KMS-11 (cell line): ENCODE results near the gene FNDC3B.

Experiments used
- H2AFZ ChIP-seq: fragments of 200-600 bp; sonication (generic); 2 replicates; pipeline ENCODE4 v1.6.1; 2016; ENCODE audit warnings: antibody characterized with exemption, mixed run types, low read depth
- H3K27ac ChIP-seq: fragments of 200-600 bp; sonication (generic); 2 replicates; pipeline ENCODE4 v1.6.1; 2016; ENCODE audit warnings: mild to moderate bottlenecking, mixed run types
- H3K27me3 ChIP-seq: fragments of 200-600 bp; sonication (generic); 2 replicates; pipeline ENCODE4 v1.6.1; 2017; ENCODE audit warnings: mild to moderate bottlenecking, low read depth, mixed run types, moderate library complexity; ENCODE audit not compliant: insufficient read depth
- H3K36me3 ChIP-seq: fragments of 200-600 bp; sonication (generic); 2 replicates; pipeline ENCODE4 v1.6.1; 2017; ENCODE audit warnings: mild to moderate bottlenecking, mixed run types; ENCODE audit not compliant: insufficient read depth
- H3K4me1 ChIP-seq: fragments of 200-600 bp; sonication (generic); 2 replicates; pipeline ENCODE4 v1.6.1; 2016; ENCODE audit warnings: mild to moderate bottlenecking, low read depth, mixed run types; ENCODE audit not compliant: poor library complexity, severe bottlenecking
- H3K4me2 ChIP-seq: fragments of 200-600 bp; sonication (generic); 2 replicates; pipeline ENCODE4 v1.7.0; 2016; ENCODE audit warnings: mild to moderate bottlenecking, mixed run types
- H3K4me3 ChIP-seq: fragments of 200-600 bp; sonication (generic); IDR thresholded peaks from 2 replicates; pipeline ENCODE4 v1.6.1; 2017; ENCODE audit warnings: low read depth, low read length, mixed read lengths; ENCODE audit not compliant: insufficient read depth
- H3K79me2 ChIP-seq: fragments of 200-600 bp; sonication (generic); 2 replicates; pipeline ENCODE4 v1.6.1; 2016; ENCODE audit warnings: low read depth, mixed run types; ENCODE audit not compliant: insufficient read depth
- H3K9ac ChIP-seq: fragments of 200-600 bp; sonication (generic); 2 replicates; pipeline ENCODE4 v1.6.1; 2016; ENCODE audit warnings: mild to moderate bottlenecking, mixed run types
- H4K20me1 ChIP-seq: fragments of 200-600 bp; sonication (generic); 2 replicates; pipeline ENCODE4 v1.6.1; 2016; ENCODE audit warnings: mild to moderate bottlenecking, mixed run types; ENCODE audit not compliant: insufficient read depth
- TF ChIP-seq, protein P1 (sequence below): fragments of 200-600 bp; sonication (generic); conservative IDR thresholded peaks from 2 replicates; pipeline ENCODE4 v1.6.1; 2017; ENCODE audit warnings: low read depth, mild to moderate bottlenecking, antibody characterized with exemption, low read length, moderate library complexity, mixed read lengths

The FNDC3B gene

GRCh38 chr3:172398484-172398883, 359.1 kb downstream of the FNDC3B start:
- H4K20me1 ChIP-seq = 0 out of 2 replicates have a peak, but pooled peaks cover 5% of the 10 kb centered on the region
- no peak overlapping the region for H3K4me2 ChIP-seq
- no peaks in the 10 kb centered on the region for H3K79me2 ChIP-seq
- H3K36me3 ChIP-seq = no peaks in the 10 kb centered on the region
- no peak overlapping the region for H3K9ac ChIP-seq
- H3K4me1 ChIP-seq = peaks cover 16% of the 10 kb centered on the region
- H3K4me3 ChIP-seq = no peak overlapping the region
- H3K27me3 ChIP-seq = no peaks in the 10 kb centered on the region
- H2AFZ ChIP-seq = no peak overlapping the region
- TF ChIP-seq, protein P1, sequence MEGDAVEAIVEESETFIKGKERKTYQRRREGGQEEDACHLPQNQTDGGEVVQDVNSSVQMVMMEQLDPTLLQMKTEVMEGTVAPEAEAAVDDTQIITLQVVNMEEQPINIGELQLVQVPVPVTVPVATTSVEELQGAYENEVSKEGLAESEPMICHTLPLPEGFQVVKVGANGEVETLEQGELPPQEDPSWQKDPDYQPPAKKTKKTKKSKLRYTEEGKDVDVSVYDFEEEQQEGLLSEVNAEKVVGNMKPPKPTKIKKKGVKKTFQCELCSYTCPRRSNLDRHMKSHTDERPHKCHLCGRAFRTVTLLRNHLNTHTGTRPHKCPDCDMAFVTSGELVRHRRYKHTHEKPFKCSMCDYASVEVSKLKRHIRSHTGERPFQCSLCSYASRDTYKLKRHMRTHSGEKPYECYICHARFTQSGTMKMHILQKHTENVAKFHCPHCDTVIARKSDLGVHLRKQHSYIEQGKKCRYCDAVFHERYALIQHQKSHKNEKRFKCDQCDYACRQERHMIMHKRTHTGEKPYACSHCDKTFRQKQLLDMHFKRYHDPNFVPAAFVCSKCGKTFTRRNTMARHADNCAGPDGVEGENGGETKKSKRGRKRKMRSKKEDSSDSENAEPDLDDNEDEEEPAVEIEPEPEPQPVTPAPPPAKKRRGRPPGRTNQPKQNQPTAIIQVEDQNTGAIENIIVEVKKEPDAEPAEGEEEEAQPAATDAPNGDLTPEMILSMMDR = no peak
- no peak overlapping the region for H3K27ac ChIP-seq

DNA sequence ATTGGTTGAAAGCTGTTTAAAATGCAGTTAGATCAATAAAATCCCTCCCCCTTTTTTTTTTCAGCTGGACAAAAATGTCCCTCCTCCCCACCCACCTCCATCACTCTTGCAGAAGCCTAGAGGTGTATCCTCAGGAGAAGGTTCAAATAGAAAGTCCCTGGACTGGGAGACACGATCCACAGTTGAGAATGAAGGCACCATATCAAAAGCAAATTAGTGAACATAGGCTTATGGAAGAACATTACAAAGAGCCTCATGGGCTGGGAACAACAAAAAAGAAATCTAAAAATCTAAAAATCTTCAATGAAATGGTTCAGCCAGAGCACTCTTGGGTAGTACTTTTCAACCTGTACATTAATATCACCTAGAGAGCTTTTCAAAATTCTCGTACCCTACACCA, 362.7 kb downstream of the FNDC3B start:
- H3K36me3 ChIP-seq = no peaks in the 10 kb centered on the region
- H3K27me3 ChIP-seq = no peaks in the 10 kb centered on the region
- H4K20me1 ChIP-seq = no peaks in the 10 kb centered on the region
- H3K4me1 ChIP-seq = peaks cover 16% of the 10 kb centered on the region
- H3K27ac ChIP-seq = no peak overlapping the region
- no peak overlapping the region for H3K9ac ChIP-seq
- TF ChIP-seq, protein P1 = no peak
- H3K4me3 ChIP-seq = no peak overlapping the region
- no peak overlapping the region for H3K4me2 ChIP-seq
- no peak overlapping the region for H2AFZ ChIP-seq
- H3K79me2 ChIP-seq = no peaks in the 10 kb centered on the region

- no peak overlapping the region for H3K4me3 ChIP-seq
- peaks cover 16% of the 10 kb centered on the region for H3K4me1 ChIP-seq
- no peaks in the 10 kb centered on the region for H3K79me2 ChIP-seq
- no peak overlapping the region for H2AFZ ChIP-seq
- H3K27ac ChIP-seq = no peak overlapping the region
- no peaks in the 10 kb centered on the region for H4K20me1 ChIP-seq
- TF ChIP-seq, protein P1 = no peak
- H3K4me2 ChIP-seq = no peak overlapping the region
- H3K9ac ChIP-seq = no peak overlapping the region
- no peaks in the 10 kb centered on the region for H3K36me3 ChIP-seq
- H3K27me3 ChIP-seq = no peaks in the 10 kb centered on the region
These were observed 363.7 kb downstream of the FNDC3B start for GRCh38 chr3:172402892-172403643.

- no peaks in the 10 kb centered on the region for H3K36me3 ChIP-seq
- H4K20me1 ChIP-seq = no peaks in the 10 kb centered on the region
- TF ChIP-seq, protein P1 = no peak
- peaks cover 16% of the 10 kb centered on the region for H3K4me1 ChIP-seq
- no peaks in the 10 kb centered on the region for H3K27me3 ChIP-seq
- H3K9ac ChIP-seq = no peak overlapping the region
- H2AFZ ChIP-seq = no peak overlapping the region
- no peaks in the 10 kb centered on the region for H3K79me2 ChIP-seq
- H3K4me3 ChIP-seq = no peak overlapping the region
- no peak overlapping the region for H3K4me2 ChIP-seq
- H3K27ac ChIP-seq = no peak overlapping the region
These were observed 365.0 kb downstream of the FNDC3B start for GRCh38 chr3:172404237-172404962.
